GM12891 (cell line): ENCODE results near the gene ZCRB1.

Experiments used
- POLR2A ChIP-seq: IDR thresholded peaks from 2 replicates; pipeline ENCODE4 v1.6.1; 2011; ENCODE audit warnings: low read depth, low read length, control low read depth
- POLR2AphosphoS5 ChIP-seq: IDR thresholded peaks from 2 replicates; pipeline ENCODE4 v1.6.1; 2011; ENCODE audit warnings: low read depth, low read length, control low read depth
- POU2F2 ChIP-seq: IDR thresholded peaks from 2 replicates; pipeline ENCODE4 v1.6.1; 2011; ENCODE audit warnings: low read depth, mild to moderate bottlenecking, control low read depth, low read length, moderate library complexity
- TAF1 ChIP-seq: IDR thresholded peaks from 2 replicates; pipeline ENCODE4 v1.6.1; 2011; ENCODE audit warnings: low read depth, low read length, control low read depth

DNA sequence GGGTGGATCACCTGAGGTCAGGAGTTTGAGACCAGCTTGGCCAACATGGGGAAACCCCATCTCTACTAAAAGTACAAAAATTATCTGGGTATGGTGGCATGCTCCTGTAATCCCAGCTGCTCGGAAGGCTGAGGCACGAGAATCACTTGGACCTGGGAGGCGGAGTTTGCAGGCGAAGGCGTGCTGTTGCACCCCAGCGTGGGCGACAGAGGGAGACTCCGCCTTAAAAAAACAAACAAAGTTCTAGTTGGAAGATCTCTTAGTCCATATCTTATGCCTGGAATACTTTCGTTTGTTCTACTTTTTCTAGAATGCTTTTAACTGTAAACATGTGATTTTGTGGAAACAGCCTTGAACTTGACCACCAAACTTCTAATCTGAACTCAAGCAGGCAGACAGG is 38.8 kb upstream of the ZCRB1 start:
- TF ChIP-seq POLR2AphosphoS5 (no peak), POLR2A (no peak), TAF1 (no peak), POU2F2 (no peak)
